Endothelial cell of hepatic sinusoid (primary cell): ENCODE measurements around the gene HRC.
"Not testable (repeated sequence)": the region's sequence is repeated elsewhere in the genome, so short reads cannot be mapped to it uniquely, and the experiment has no call there.

Experiments used
- in situ Hi-C: cut with HindIII; loops from 2 replicates; pipeline ENCODE4 v1.10.0; 2017; ENCODE audit warnings: low sequenced_read_pairs

The HRC gene

DNA sequence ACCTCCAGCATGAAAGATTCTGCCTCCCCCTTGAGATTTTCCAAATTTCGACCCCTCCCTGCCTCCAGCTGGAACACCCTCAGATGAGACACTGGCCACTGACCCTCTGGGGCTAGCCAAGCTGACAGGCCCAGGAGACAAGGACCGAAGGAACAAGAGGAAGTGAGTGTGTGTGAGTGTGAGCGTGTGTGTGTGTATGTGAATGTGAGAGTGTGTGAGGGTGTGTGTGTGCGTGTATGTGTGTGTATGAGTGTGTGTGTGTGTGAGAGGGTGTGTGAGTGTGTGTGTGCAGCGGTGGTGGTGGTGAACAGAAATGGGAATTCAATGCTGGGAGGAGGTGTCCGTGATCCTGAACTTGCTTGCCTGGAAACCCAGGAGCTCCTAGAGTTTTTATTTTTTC, 13.8 kb downstream of the HRC start:
- in situ Hi-C loops = no loop called here

DNA sequence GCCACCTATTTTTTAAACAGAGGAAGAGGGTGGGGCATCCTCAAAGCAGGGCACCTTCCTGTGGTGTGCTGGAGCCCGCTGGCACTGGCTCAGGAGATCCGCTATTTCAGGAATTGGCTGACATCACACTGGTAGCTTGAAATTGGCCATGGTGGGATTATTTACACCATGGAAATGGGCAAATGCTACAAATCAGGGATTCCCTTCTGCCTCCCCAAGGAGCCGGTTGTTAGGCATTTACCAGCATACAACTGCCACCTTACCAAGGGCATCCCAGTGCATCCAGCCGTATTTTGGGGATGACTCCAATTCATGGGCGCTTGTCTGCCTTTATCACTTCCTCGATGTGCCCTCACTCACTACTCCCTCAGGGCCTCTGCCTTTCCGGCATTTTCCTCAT, 14.2 kb downstream of the HRC start:
- in situ Hi-C loops = no loop called here

DNA sequence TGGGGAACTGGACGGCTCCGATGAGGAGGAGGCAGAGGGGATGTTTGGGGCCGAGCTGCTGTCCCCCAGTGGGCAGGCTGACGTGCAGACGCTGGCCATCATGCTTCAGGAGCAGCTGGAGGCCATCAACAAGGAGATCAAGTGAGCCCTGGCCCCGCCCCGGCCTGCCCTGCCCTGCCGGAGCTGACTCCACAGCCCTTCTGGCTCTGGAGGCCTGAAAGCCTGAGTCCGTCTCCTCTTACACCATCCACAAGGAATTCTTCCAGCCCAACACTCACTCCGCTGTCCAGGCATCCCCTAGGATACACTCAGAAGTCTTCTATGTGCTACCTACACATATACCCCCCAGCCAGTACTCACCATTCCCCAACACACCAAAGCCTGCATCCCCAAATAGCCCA, 18.4 kb downstream of the HRC start:
- in situ Hi-C loops = no loop called here

DNA sequence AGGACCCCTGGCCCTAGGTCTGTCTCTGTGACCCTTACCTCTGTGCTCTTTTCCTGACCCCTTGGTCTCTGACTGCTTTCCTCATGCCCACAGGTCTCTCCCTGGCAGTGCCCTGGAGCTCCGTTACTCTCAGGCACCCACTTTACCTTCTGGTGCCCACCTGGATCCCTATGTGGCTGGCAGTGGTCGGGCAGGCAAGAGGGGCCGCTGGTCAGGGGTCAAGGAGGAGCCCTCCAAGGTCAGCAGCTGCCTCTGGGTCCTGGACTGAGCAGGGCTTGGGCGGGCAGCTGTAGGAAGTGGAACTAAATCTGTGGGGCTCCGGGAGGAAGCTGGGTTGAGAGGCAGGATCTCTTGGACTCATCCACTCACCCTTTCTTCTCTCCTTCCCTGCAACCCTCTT, 19.5 kb downstream of the HRC start:
- in situ Hi-C loops = no loop called here

DNA sequence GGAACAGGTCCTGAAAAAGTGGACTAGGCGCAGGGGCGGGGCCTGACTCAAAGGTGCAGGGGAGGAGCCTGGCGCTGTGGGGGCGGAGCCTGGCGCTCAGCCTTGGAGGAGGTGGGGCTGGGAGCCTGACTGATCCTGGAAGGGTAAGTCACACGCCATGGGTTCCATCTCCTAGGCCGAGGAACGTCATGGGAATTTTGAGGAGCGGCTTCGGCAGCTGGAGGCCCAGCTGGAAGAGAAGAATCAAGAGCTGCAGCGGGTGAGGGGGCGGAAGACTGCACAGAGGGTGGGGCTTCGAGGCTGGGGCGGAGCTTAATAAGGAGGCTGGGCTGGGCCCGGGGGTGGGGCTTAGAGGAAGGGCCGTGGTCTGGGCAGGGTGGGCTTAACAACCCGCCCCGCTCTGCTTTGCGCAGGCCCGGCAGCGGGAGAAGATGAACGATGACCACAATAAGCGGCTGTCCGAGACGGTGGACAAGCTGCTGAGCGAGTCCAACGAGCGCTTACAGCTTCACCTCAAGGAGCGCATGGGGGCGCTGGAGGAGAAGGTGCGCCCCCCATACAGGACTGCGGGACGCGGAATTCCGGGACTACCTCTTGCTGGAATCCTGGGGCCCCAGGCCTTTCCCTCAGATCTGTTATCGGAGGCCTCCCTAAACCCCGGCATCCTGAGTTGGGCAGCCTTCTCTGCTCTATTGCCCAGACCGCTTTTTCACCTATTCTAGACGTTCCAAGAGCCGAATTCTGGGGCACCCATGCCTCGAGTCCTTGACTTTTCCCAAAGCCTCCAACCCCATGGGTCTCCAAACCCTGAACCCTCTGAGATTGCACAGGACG, 21.4 kb downstream of the HRC start:
- in situ Hi-C loops = no loop called here

DNA sequence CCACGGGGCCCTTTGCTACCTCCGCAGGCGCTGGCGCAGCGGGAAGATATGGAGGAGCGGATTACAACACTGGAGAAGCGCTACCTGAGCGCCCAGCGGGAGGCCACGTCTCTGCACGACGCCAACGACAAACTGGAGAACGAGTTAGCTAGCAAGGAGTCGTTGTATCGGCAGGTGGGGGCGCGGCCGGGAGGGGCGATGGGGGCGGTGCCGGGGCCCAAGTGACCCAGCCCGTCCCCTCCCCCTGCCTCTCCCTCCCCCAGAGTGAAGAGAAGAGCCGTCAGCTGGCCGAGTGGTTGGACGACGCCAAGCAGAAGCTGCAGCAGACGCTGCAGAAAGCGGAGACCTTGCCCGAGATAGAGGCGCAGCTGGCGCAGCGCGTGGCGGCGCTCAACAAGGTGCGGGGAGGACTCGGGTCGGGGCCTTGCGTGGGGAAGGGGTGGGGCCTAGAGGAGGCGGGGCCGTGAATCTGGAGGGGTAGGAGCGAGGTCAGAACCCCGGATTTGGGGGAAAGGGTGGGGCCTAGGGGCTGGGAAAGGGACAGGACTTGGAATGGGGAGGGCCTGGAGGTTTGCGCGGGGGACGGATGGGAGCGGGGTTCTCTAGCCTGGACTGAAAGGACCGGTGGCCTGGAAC, 22.1 kb downstream of the HRC start:
- in situ Hi-C loops = no loop called here

DNA sequence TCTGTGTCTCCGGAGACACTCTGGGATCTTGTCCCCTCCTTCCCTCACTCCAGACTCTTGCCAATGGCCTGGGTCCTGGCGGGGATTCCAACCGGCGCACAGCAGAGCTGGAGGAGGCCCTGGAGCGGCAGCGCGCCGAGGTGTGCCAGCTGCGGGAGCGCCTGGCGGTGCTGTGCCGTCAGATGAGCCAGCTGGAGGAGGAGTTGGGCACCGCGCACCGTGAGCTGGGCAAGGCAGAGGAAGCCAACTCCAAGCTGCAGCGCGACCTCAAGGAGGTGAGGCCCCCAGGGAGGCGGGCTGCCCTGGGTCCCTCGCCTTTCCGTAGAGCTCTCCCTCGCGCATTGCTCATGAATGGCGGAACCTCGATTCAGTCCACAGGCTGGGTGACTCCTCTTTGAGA, 24.9 kb downstream of the HRC start:
- in situ Hi-C loops = no loop called here

DNA sequence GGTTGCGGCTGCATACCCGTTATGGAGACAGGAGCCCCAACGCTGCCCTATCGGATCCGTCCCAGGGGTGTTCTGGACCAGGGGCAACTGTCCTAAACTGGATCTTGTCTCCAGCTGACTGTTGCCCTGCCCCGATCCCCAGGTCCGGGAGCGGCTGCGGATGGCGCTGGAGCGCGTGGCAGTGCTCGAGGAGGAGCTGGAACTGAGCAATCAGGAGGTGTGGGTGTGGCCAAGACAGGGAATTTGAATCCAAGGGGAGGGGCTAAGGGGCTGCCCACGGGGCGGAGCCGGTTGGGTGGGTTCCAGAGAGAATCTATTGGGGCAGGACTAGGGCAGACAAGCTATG, 26.0 kb downstream of the HRC start:
- in situ Hi-C loops = no loop called here

DNA sequence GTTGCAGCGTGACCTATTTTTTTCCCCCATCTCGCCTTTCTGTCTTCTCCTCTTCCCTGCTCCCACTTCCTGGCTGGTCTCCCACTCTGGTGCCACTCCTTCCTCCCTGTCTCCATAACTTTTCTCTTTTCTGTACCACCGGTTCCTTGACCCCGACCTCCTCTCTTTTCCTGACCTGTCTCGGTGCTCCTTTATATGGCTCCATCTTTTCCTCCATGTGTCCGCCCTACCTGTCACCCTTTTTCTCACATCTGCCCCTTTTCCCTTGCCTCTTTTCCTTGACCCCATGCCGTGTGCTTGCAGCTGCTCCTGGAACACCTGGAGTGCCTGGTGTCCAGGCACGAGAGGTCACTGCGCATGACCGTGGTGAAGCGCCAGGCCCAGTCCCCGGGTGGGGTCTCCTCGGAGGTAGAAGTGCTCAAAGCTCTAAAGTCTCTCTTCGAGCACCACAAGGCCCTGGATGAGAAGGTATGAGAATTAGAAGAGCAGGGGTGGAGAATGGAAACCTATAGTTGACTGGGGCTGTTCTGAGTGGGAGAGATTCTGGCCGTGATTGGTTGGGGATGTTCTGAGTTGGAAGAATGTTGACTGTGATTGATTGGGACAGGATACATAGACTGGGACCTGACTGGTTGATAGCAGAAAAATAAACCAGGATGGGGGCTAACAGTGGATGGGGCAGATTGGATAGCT, 26.5 kb downstream of the HRC start:
- in situ Hi-C loops = no loop called here

DNA sequence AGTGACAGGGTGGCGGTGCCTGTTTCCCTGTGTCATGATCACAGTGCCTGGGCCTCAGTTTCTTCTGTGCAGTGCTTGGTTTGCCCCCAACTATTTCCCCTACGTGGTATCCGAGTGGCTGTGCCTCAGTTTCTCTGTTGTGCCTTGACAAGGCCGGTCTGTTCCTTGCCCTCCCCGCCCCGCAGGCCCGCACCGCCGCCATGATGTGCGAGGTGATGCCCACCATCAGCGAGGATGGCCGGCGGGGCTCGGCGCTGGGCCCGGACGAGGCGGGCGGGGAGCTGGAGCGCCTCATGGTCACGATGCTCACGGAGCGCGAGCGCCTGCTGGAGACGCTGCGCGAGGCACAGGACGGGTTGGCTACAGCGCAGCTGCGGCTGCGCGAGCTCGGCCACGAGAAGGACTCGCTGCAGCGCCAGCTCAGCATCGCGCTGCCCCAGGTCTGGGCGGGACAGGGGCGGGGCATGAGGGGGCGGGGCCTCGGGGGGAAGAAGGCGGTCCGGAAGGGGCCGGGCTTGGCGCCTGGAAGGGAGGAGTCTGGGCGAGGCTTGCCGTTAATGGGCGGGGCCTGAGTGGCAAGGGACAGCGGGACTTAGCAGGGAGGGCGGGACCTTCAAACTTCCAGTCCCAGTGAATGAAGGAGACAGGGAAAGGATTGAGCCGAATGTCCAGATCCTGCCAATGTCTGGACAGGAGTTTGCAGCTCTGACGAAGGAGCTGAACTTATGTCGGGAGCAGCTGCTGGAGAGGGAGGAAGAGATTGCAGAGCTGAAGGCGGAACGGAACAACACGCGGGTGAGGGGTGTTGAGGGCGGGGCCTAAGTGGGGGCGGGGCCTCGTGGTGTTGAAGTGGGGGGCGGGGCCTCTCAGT, 27.3 kb downstream of the HRC start:
- in situ Hi-C loops = no loop called here

DNA sequence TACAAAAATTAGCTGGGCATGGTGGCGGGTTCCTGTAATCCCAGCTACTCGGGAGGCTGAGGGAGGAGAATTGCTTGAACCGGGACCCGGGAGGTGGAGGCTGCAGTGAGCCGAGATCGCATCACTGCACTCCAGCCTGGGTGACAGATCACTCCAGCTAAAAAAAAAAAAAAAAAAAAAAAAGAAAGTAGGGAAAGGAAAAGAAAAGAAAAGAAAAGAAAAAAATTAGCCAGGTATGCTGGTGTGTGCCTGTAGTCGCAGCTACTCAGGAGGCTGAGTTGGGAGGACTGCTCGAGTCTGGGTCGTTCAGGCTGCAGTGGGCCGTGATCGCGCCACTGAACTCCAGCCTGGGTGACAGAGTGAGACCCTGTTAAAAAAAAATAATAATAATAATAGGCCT, 28.0 kb downstream of the HRC start:
- in situ Hi-C loops = not testable (repeated sequence)

DNA sequence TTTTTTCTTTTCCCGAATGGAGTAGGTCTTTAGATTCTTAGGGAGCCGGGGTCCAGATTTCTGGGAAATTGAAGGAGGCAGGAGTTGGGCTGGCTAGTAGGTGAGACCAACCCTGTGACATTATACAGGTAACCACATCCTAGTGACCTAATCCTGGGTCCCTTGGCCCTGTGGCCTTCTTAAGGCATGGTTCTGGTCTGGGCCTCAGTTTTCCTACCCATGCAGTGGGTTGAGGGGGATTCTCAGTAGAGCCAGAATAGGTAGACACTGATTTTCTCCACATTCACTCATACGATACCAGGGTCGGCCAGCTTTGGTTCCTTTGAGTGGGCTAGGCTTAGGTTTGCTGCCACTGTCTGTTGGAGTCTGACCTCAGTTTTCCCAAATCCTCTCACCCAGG, 28.6 kb downstream of the HRC start:
- in situ Hi-C loops = no loop called here

DNA sequence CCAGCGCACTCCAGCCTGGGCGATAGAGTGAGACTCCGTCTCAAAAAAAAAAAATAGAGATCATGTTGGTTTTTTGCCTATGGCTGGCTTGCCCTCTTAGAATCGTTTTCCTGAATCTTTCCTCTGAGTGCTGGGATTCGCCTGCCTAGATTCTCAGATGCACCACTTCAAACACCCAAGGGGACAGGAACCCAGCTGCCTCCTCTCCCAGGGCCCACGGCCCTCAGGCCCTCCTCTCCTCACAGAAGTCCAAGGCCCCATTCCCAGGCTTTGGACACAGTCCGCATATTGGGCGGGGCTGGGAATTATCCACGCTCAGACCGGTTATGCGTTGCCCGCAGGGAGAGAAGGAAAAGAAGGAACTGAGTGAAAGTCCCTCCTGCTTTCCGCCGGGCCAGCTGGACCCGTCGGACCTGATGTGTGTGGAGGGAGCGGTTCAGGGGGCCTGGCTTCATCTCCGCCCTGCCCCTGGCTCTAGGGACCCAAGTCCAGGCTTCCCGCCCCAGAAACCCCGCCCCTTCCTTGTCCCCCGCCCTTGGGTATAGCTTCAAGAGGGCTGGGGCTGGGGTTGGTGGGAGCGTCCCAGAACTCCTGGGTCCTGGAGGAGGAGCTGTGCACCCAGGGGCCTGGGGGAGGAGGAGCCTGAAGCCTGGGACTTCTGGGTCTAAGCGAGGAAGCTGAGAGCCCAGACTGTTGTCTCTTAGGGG, 30.0 kb downstream of the HRC start:
- in situ Hi-C loops = no loop called here

DNA sequence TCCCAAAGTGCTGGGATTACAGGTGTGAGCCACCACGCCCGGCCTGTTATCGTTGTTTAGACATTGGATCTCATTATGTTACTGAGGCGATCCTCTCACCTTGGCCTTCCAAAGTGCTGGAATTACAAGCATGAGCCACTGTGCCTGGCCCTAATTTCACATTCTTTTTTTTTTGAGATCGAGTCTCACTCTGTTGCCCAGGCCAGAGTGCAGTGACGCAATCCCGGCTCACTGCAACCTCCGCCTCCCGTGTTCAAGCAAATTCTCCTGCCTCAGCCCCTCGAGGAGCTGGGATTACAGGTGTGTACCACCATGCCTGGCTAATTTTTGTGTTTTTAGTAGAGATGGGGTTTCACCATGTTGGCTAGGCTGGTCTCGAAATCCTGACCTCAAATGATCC, 31.9 kb downstream of the HRC start:
- in situ Hi-C loops = not testable (repeated sequence)

DNA sequence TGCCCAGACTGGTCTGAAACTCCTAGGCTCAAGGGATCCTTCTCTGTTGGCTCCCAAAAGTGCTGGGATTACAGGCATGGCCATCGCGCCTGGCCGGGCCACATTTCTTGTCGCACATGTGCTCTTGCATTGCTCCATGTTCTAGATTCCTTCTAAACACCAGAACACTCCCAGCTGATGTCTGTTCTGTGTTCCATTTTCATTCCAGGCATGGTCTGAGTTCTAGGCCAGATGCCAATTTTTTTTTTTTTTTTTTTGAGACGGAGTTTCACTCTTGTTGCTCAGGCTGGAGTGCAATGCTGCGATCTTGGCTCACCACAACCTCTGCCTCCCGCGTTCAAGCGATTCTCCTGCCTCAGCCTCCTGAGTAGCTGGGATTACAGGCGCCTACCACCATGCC, 33.4 kb downstream of the HRC start:
- in situ Hi-C loops = not testable (repeated sequence)

DNA sequence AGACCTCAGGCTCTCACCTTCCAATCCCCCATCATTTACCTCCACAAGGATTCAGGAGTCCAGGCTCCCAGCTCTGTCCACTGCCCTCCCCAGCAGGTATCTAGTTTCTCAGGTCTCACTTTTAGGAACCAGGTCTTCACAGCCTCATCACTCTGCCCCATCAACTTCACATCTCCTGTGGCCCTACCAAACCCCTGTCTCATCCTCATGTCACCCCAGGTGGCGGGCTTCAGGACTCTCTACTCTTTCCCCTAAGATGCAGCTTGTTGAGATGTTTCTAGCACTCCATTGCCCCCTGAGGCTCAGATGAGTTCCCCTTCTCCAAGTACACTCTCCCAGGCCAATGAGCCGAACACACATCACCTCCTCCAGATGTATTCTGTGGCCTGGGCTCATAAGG, 34.3 kb downstream of the HRC start:
- in situ Hi-C loops = no loop called here

DNA sequence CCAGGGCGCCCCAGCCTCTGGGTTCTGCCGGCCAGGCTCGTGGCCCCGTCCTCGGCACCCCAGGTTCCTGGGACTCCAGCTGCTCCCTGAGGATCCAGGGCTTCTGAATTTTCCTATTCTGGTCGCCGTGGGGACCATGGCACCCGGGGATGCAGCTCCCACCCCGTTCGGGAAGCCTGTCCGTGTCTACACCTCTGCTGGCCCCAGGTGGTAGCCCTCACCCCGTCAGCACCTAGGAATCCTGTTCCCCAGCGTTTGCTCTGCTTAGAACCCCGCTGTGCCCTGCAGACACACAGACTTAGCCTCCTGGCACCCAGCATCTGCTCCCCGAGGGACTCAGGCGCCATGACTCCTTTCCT, 34.9 kb downstream of the HRC start:
- in situ Hi-C loops = no loop called here

DNA sequence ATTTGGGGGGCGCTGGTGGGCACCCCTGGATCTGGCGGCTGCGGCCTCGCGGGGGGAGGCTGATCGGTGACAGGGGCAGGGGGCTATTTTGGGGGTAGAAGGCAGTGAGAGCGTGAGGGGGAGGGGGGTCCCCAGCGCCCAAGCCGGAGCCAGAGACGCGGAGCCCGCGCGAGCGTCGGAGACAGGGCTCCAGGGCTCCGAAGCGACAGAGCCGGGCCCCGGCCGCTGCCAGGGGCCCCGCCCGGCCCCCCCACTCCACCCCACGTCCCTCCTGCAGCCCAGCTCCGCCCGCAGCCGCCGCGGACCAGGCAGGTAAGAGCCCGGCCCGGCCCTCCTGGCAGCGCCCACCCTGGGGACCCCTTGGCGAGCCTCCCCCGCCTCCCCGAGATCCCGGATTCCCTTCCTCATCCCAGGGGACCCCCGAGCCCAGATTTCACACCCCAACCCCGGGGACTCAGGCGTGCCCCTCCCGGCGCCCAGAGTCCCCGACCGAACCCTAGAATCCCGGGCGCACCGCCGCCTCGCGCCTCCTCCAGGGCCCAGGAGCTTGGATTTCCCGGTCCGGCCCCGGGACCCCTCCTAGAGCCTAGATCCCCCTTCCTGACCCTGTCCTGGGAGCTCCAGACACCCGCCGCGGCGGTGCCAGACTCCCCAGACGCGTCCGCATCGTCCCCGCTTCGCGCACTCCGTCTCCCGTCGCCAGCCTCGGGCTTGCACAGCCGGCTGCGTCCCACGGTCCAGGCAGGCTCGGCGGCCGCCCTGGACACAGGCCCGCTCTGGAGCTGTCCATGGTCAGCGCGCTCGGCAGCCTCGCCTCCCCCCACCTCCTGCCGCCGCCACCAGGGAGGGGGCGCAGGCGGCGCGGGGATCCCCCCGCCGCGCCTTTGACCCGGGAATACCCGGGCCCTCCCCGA, 35.5 kb downstream of the HRC start, which contains the start of gene PPFIA3:
Gene PPFIA3, plus strand, starts transcription at position 134 of the 914 bp plus-strand sequence. CDS start 8,330 bp downstream, outside the sequence.
- in situ Hi-C loops = no loop called here

DNA sequence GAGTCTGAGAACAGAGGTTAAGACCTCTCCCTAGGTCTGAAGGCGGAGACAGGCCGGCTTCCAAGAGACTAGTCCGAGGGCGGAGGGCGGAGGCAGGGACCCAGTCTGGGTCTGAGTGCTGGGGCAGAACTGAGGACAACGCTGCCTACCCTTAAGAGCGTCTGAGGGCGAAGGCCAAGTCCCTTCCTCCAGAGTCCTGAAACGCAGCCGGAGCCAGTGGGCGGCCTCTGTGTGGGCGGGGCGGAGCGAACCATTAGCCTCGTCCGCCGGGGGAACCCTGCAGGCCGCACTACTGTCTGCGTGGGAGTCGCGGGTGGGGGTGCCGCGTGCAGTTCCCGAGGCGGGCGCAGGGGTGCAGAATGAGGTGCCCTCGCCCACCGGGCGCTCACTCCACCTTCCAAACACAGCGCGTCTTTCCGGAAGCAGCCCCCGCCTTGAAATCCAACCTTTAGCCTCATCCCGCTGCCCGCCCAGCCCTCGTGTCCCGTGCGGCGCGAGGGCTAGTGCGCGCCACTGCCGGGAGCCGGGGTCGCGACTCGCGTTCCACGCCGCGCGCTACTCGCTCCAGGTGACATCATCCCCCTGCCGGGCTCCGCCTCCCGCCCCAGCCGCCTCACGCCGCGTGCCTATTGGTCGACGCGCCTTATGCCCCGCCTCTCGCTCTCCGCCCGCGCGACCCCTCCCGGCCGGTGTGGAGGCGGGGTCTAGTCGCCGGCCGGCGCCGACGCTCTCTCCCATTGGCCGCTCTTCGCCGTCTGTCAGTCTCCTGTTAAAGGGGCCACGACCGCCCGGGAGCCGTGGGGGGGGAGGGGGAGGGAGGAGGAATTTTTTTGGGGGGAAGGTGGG, 36.4 kb downstream of the HRC start, which contains the start of gene C19orf73:
Gene C19orf73, minus strand, starts transcription at position 579 of the 846 bp plus-strand sequence. Its CDS starts 121 bp downstream, at position 458.
- in situ Hi-C loops = no loop called here
